Upper lobe of left lung (tissue), 4 donors: ENCODE data around the gene IQCM.

ENCODE experiments used
- CTCF ChIP-seq, 6 experiments: fragments of 450-650 bp in 4 of 6; fragments of 200-600 bp in 2 of 6; sonication (generic) in 2 of 6; IDR thresholded peaks; one replicate each; pipeline ENCODE4 v1.5.1; 2016 to 2019; ENCODE audit warnings: antibody characterized with exemption in 6 of 6
- POLR2A ChIP-seq, 4 donors: fragments of 450-650 bp; IDR thresholded peaks; one replicate each; pipeline ENCODE4 v1.5.1; 2016 to 2017; ENCODE audit warnings: antibody characterized with exemption in 4 of 4, mild to moderate bottlenecking in 2 of 4

GRCh38 chr4:149311076-149311475 is 504.6 kb downstream of the IQCM start:
- TF ChIP-seq CTCF (IDR thresholded peaks at IDR 0.05) (no peak), POLR2A (IDR thresholded peaks at IDR 0.05) (no peak)
